ENCODE measurements around the gene IMMP2L.

DNA sequence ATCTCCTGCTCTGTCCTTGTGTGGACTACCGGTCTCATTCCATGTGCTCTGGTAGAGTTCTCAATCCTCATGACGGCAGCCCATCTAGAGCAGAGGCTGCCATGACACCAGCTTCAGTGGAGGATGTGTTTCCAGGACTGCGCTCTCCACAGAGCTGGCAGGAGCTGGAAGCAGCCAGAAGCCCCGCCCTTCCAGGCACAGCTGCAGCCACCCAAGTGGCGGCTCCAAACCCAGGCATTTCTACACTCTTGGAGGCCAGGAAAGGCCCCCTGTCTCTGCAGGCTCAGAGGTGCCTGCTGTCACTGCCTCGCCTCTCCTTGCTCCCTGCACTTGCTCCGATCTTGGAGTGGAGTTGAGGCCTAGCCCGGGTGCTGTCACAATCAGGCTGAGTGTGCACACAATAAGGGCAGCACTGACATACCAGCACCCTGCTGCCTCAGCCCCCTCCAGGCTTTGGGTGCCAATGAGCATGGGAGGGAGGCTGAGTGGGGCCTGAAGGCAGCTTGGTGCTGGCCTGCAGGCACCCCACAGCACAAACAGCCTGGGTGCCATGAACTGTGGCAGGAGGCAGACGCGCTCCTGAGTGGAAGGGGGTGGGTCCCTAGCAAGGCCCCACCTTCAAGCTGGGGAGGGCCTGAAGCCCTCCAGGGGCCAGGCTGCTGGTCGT lies 349.3 kb downstream of the IMMP2L start:
- no peak for TF ChIP-seq CTCF (conservative IDR thresholded peaks at IDR 0.05; ENCODE audit: low read length)
- no peak for TF ChIP-seq EZH2phosphoT487 (IDR thresholded peaks at IDR 0.05; ENCODE audit: borderline replicate concordance)

Measured in Loucy (cell line).